ENCODE results near the gene CRAT. TPM values are rescaled to one million over a fixed set of nuclear protein-coding genes. Genes with fewer than 3 reads are reported as not detected.

The CRAT gene
- total RNA-seq, 4 donors from 2014 or later: 25.3 to 61.5 (median 44.9) TPM

- intact Hi-C loops (cut with DNase I): no loop called here
- no peaks in the 10 kb centered on the region for H3K9me3 ChIP-seq
- H3K36me3 ChIP-seq: peaks cover 4 to 98% (median 7%) of the 10 kb centered on the region in 3 donors
- TF ChIP-seq POLR2A (IDR thresholded peaks at IDR 0.05) (no peak), CTCF (IDR thresholded peaks at IDR 0.05) (no peak)
- no peak overlapping the region for H3K4me3 ChIP-seq
- H3K27me3 ChIP-seq: no peaks in the 10 kb centered on the region
- DNase-seq: no peak
- no peak overlapping the region for H3K27ac ChIP-seq
- 79 to 95% methylated on average over 5 of the region's 5 CpGs for WGBS, 2 donors
- H3K4me1 ChIP-seq: peaks cover 0 to 20% (median 3%) of the 10 kb centered on the region in 3 donors
These were observed 56.3 kb downstream of the CRAT start for GRCh38 chr9:129054163-129054851.

GRCh38 chr9:129053020-129053419, 57.6 kb downstream of the CRAT start:
- 76 to 87% methylated on average over 6 of the region's 6 CpGs for WGBS, 2 donors
- Histone ChIP-seq H3K4me1 (peaks cover 0 to 20% (median 3%) of the 10 kb centered on the region in 3 donors), H3K36me3 (peaks cover 14 to 100% (median 19%) of the 10 kb centered on the region in 3 donors), H3K27ac (peak overlapping the region; percentile 6 to 77 (median 36)), H3K9me3 (no peaks in the 10 kb centered on the region), H3K27me3 (no peaks in the 10 kb centered on the region), H3K4me3 (no peak overlapping the region)
- intact Hi-C loops (cut with DNase I): no loop called here
- no peak for DNase-seq
- TF ChIP-seq POLR2A (IDR thresholded peaks at IDR 0.05) (no peak), CTCF (IDR thresholded peaks at IDR 0.05) (no peak)

GRCh38 chr9:129052592-129052991, 58.0 kb downstream of the CRAT start:
- peak overlapping the region; percentile 29 to 77 (median 52) for H3K27ac ChIP-seq

More at GRCh38 chr9:129052592-129052991, 58.0 kb downstream of the CRAT start:
- Histone ChIP-seq H3K36me3 (peaks cover 14 to 100% (median 21%) of the 10 kb centered on the region in 3 donors), H3K9me3 (no peaks in the 10 kb centered on the region), H3K4me3 (no peak overlapping the region), H3K4me1 (peaks cover 0 to 20% (median 3%) of the 10 kb centered on the region in 3 donors), H3K27me3 (no peaks in the 10 kb centered on the region)
- TF ChIP-seq CTCF (IDR thresholded peaks at IDR 0.05): no peak
- TF ChIP-seq POLR2A (IDR thresholded peaks at IDR 0.05): no peak
- intact Hi-C loops (cut with DNase I): no loop called here
- no peak for DNase-seq
- 61 to 65% methylated on average over 5 to 8 of the region's 8 CpGs for WGBS, 2 donors

Other genes starting within 250 kb of the CRAT start
- 1 to 10 TPM; 4.0 to 9.4 (median 5.7) TPM for gene KYAT1, start 228.8 kb downstream of the CRAT start, total RNA-seq
- 100 to 1,000 TPM in 3 of 4 donors, 10 to 100 TPM in 1; 70.0 to 153 (median 122) TPM for gene LRRC8A, start 228.7 kb downstream of the CRAT start, total RNA-seq
- gene PHYHD1, start 189.8 kb downstream of the CRAT start, total RNA-seq: 10 to 100 TPM in 3 of 4 donors, 1 to 10 TPM in 1; 3.7 to 34.0 (median 23.0) TPM
- gene DOLK, start 163.2 kb downstream of the CRAT start, total RNA-seq: 10 to 100 TPM; 12.8 to 21.2 (median 16.2) TPM
- gene NUP188, start 163.1 kb downstream of the CRAT start, total RNA-seq: 10 to 100 TPM; 61.0 to 78.6 (median 67.1) TPM
- gene SH3GLB2, start 82.5 kb downstream of the CRAT start, total RNA-seq: 100 to 1,000 TPM in 2 of 4 donors, 10 to 100 TPM in 2; 70.3 to 169 (median 113) TPM
- 10 to 100 TPM; 27.5 to 49.3 (median 29.8) TPM for gene MIGA2, start 74.2 kb downstream of the CRAT start, total RNA-seq
- 10 to 100 TPM in 3 of 4 donors, 1 to 10 TPM in 1; 9.7 to 23.0 (median 19.3) TPM for gene DOLPP1, start 29.7 kb downstream of the CRAT start, total RNA-seq
- 100 to 1,000 TPM in 1 of 4 donors, 10 to 100 TPM in 3; 59.1 to 110 (median 80.6) TPM for gene PTPA, start 622 bp upstream of the CRAT start, total RNA-seq
- gene IER5L, start 67.5 kb upstream of the CRAT start, total RNA-seq: 1 to 10 TPM; 6.1 to 8.7 (median 7.2) TPM